Measurements from ENCODE around the gene NDOR1. TPM values are rescaled to one million over a fixed set of nuclear protein-coding genes. Genes with fewer than 3 reads are reported as not detected.

Gene NDOR1
- total RNA-seq, 4 donors from 2014 or later: 8.1 to 18.6 (median 11.6) TPM

GRCh38 chr9:137266162-137266527 lies 60.6 kb downstream of the NDOR1 start:
- WGBS, 2 donors: 86 to 87% methylated on average over 9 to 15 of the region's 15 CpGs
- TF ChIP-seq POLR2A (IDR thresholded peaks at IDR 0.05): no peak
- TF ChIP-seq, protein P1, sequence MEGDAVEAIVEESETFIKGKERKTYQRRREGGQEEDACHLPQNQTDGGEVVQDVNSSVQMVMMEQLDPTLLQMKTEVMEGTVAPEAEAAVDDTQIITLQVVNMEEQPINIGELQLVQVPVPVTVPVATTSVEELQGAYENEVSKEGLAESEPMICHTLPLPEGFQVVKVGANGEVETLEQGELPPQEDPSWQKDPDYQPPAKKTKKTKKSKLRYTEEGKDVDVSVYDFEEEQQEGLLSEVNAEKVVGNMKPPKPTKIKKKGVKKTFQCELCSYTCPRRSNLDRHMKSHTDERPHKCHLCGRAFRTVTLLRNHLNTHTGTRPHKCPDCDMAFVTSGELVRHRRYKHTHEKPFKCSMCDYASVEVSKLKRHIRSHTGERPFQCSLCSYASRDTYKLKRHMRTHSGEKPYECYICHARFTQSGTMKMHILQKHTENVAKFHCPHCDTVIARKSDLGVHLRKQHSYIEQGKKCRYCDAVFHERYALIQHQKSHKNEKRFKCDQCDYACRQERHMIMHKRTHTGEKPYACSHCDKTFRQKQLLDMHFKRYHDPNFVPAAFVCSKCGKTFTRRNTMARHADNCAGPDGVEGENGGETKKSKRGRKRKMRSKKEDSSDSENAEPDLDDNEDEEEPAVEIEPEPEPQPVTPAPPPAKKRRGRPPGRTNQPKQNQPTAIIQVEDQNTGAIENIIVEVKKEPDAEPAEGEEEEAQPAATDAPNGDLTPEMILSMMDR (IDR thresholded peaks at IDR 0.05): no peak
- intact Hi-C loops (cut with DNase I; ENCODE audit: low total_unique reads): no loop called here
- DNase-seq (ENCODE audit: low spot score in 2 of 2): no peak
- no peak overlapping the region for H3K4me3 ChIP-seq (ENCODE audit: low read depth, poor library complexity, severe bottlenecking)

Small RNA genes within 50 kb of the gene (microRNA-seq; reads per million reads assigned to microRNA genes)
- 0 reads per million in 2 donors for gene MIR3621 (ENCODE audit: borderline number of aligned reads in 1 of 2, borderline replicate concordance in 2 of 2)

Other genes with a start within 250 kb of the NDOR1 start
- 10 to 100 TPM in 3 of 4 donors, 1 to 10 TPM in 1; 9.7 to 75.3 (median 14.8) TPM for gene PTGDS, start 228.2 kb upstream of the NDOR1 start, total RNA-seq
- gene LCNL1, start 222.7 kb upstream of the NDOR1 start, total RNA-seq: under 1 TPM in 2 of 4 donors, not detected in 2; 0.36 to 0.37 TPM
- 10 to 100 TPM; 38.7 to 75.8 (median 58.2) TPM for gene PAXX, start 213.3 kb upstream of the NDOR1 start, total RNA-seq
- 100 to 1,000 TPM; 114 to 328 (median 163) TPM for gene CLIC3, start 209.1 kb upstream of the NDOR1 start, total RNA-seq
- gene ABCA2, start 177.5 kb upstream of the NDOR1 start, total RNA-seq: 10 to 100 TPM; 18.2 to 27.6 (median 23.7) TPM
- gene FUT7, start 173.6 kb upstream of the NDOR1 start, total RNA-seq: under 1 TPM in 2 of 4 donors, not detected in 2; 0.22 to 0.39 TPM
- 10 to 100 TPM; 29.1 to 63.9 (median 56.1) TPM for gene NPDC1, start 159.5 kb upstream of the NDOR1 start, total RNA-seq
- 10 to 100 TPM; 10.1 to 14.7 (median 12.1) TPM for gene ENTPD2, start 151.6 kb upstream of the NDOR1 start, total RNA-seq
- 10 to 100 TPM in 2 of 4 donors, 1 to 10 TPM in 2; 5.7 to 25.6 (median 13.7) TPM for gene SAPCD2, start 135.1 kb upstream of the NDOR1 start, total RNA-seq
- 10 to 100 TPM in 1 of 4 donors, 1 to 10 TPM in 3; 6.6 to 13.7 (median 7.9) TPM for gene UAP1L1, start 128.2 kb upstream of the NDOR1 start, total RNA-seq
- 10 to 100 TPM; 57.7 to 81.0 (median 61.8) TPM for gene MAN1B1, start 118.7 kb upstream of the NDOR1 start, total RNA-seq
- gene DPP7, start 91.0 kb upstream of the NDOR1 start, total RNA-seq: 100 to 1,000 TPM; 123 to 144 (median 138) TPM
- 1 to 10 TPM in 1 of 4 donors, under 1 TPM in 2, not detected in 1; 0.10 to 2.4 (median 0.49) TPM for gene GRIN1, start 66.5 kb upstream of the NDOR1 start, total RNA-seq
- 10 to 100 TPM in 3 of 4 donors, 1 to 10 TPM in 1; 4.1 to 29.0 (median 21.3) TPM for gene LRRC26, start 35.6 kb upstream of the NDOR1 start, total RNA-seq
- not detected for gene TMEM210, start 33.6 kb upstream of the NDOR1 start, total RNA-seq
- 10 to 100 TPM; 26.2 to 69.3 (median 30.5) TPM for gene ANAPC2, start 17.1 kb upstream of the NDOR1 start, total RNA-seq
- gene SSNA1, start 17.0 kb upstream of the NDOR1 start, total RNA-seq: 100 to 1,000 TPM in 2 of 4 donors, 10 to 100 TPM in 2; 79.2 to 112 (median 93.1) TPM
- 10 to 100 TPM; 27.6 to 34.2 (median 29.1) TPM for gene TPRN, start 5.0 kb upstream of the NDOR1 start, total RNA-seq
- 10 to 100 TPM; 45.7 to 60.7 (median 49.4) TPM for gene TMEM203, start 52 bp upstream of the NDOR1 start, total RNA-seq
- gene RNF208, start 16.5 kb downstream of the NDOR1 start, total RNA-seq: 10 to 100 TPM in 1 of 4 donors, 1 to 10 TPM in 3; 3.7 to 10.2 (median 5.5) TPM
- gene CYSRT1, start 19.5 kb downstream of the NDOR1 start, total RNA-seq: 100 to 1,000 TPM in 1 of 4 donors, 10 to 100 TPM in 3; 40.2 to 119 (median 67.6) TPM
- gene RNF224, start 21.8 kb downstream of the NDOR1 start, total RNA-seq: 1 to 10 TPM in 2 of 4 donors, under 1 TPM in 1, not detected in 1; 0.25 to 3.2 (median 2.4) TPM
- gene SLC34A3, start 25.2 kb downstream of the NDOR1 start, total RNA-seq: 1 to 10 TPM in 1 of 4 donors, not detected in 3; 1.6 TPM
- gene TUBB4B, start 35.6 kb downstream of the NDOR1 start, total RNA-seq: 100 to 1,000 TPM; 317 to 604 (median 408) TPM
- not detected for gene STPG3, start 45.6 kb downstream of the NDOR1 start, total RNA-seq
- gene NELFB, start 49.6 kb downstream of the NDOR1 start, total RNA-seq: 10 to 100 TPM; 40.7 to 52.7 (median 49.9) TPM
- 1 to 10 TPM; 4.9 to 7.4 (median 5.6) TPM for gene TOR4A, start 72.0 kb downstream of the NDOR1 start, total RNA-seq
- 10 to 100 TPM; 28.5 to 49.2 (median 41.0) TPM for gene NRARP, start 96.6 kb downstream of the NDOR1 start, total RNA-seq
- 10 to 100 TPM; 13.8 to 25.7 (median 17.7) TPM for gene EXD3, start 217.5 kb downstream of the NDOR1 start, total RNA-seq
- 1 to 10 TPM; 3.1 to 5.6 (median 4.4) TPM for gene NOXA1, start 217.7 kb downstream of the NDOR1 start, total RNA-seq
- not detected for gene ENTPD8, start 235.7 kb downstream of the NDOR1 start, total RNA-seq